Activated CD8-positive, alpha-beta memory T cell treated with anti-CD3 and anti-CD28 coated beads for 24 hours (primary cell): Measurements from ENCODE around the gene DLGAP1.

Experiments
- DNase-seq: peaks from one replicate; pipeline ENCODE4 v3.0.0-alpha.2; 2020

The DLGAP1 gene

DNA sequence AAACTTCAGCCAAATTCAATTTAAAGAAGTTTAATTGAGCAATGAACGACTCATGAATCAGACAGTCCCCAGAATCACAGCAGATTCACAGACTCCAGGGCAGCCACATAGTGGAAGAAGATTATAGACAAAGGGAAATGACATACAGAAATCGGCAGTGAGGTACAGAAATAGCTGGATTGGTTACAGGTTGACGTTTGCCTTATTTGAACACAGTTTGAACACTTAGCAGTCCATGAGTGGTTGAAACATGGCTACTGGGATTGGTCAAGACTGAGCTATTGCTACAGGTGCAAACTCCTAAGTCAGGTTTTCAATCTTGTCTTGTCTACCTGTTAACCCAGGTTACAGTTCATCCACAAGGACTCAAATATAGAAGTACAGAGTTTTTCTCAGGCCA, 169.6 kb downstream of the DLGAP1 start:
- no peak for DNase-seq

DNA sequence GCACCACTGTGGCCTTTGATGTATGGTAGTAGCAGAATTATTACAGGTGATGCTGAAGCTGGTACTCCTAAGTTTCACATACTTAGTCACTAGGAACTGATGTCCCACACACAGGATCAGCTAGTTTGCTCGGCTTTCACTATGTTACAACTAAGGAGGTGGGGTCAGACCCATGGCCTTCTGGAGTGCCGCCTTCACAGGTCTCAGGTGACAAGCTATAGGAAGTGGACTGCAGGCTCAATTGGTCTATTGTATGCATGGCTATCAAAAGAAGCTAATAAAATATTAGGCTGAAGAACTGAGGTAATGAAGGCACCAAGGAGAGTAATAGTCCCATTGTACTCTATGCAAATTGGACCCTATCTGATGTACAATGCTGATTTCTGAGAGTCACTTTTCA, 170.6 kb downstream of the DLGAP1 start:
- DNase-seq: no peak

GRCh38 chr18:4283746-4284291, 171.3 kb downstream of the DLGAP1 start:
- no peak for DNase-seq

- no peak for DNase-seq
Observed at GRCh38 chr18:4282954-4283353, 172.2 kb downstream of the DLGAP1 start.

GRCh38 chr18:4276953-4277585, 178.0 kb downstream of the DLGAP1 start:
- no peak for DNase-seq

DNA sequence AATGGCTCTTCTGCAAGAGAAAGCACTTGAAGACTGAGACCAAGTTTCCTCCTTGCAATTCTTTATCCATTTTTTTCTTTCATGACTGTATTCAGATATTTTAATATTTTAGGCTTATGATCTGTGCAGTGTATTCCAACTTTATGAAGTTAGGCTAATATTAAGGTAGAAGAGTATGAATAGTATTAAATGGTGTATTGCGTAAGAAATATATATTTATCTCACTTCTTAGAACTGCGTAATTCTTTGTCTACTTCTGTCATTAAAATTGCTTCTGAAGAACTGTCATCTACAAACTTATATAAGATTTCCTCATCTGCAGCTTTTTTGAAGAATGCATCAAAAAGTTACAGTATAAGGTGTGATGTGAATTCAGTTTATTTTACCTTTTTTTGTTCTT, 183.2 kb downstream of the DLGAP1 start:
- no peak for DNase-seq

- DNase-seq: no peak
Observed at GRCh38 chr18:4270988-4271387, 184.1 kb downstream of the DLGAP1 start.

DNA sequence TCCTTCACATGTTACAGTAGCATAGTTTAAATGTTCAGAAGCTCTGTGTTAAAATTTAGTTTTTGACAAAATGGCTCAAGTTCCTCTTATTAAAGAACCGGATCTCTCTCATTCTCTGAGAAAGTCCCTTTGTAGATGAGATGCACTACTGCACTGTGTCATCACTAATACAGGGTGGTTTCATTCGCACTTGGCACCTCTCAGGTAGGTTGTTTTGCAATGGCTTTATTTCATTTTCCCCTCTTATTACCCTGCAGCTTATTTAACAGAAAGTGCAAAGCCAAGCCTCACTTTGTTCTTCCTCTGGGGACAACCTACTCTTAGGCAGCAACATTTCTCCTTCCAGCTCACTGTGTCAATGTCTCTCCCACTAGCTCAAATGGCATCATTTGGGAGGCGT, 185.1 kb downstream of the DLGAP1 start:
- DNase-seq: no peak

- DNase-seq: no peak
Observed at GRCh38 chr18:4267641-4268040, 187.5 kb downstream of the DLGAP1 start.

GRCh38 chr18:4264347-4264791, 190.7 kb downstream of the DLGAP1 start:
- no peak for DNase-seq

GRCh38 chr18:4260107-4260506, 195.0 kb downstream of the DLGAP1 start:
- no peak for DNase-seq

DNA sequence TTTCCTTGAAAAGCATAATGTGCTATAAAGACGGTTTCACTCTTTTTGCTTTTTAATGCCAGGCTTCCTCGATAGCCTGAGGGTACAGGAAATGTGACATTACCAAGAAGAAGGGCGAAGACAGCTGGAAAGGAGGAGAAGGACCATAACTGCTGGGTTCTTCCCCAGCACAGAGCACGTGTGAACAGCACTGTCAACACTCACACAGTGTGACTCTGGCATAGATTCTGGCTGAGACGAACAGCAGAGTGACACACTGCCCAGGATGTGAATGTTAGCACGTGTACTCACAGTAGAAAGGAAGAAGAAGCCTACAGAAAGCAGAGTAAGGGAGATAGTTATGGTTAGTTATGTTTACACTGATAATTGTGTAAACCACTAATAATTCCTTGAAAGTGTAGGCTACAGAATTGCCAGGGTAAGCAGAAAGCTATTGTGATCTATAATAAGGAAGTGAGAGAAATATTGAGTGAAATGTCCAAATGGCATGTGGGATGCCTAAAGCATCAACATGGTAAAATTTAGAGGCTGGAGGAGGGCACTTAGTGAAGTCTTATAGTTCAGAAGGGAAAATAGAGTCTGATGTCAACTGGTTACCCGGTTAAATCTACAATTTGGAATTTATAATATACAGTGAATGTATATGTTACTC, 198.2 kb downstream of the DLGAP1 start:
- no peak for DNase-seq

DNA sequence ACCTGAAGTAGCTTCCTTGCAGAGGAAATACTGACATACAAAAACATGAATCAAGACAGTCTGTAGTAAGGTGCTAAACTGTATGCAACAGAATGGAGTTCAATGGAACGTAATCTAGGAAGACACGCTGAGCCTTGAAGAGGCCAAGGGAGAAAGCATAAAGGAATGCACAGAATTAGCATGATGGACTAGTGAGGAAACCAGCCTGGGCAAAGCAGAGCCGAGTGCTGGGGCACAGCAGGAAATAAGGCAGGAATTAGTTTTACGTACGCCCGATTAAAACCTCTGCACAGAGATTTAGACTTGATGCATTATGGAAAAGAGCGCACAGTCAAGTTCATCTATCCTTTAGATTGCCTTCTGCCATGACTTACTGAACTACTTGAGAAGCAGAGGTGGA, 200.3 kb downstream of the DLGAP1 start:
- no peak for DNase-seq

DNA sequence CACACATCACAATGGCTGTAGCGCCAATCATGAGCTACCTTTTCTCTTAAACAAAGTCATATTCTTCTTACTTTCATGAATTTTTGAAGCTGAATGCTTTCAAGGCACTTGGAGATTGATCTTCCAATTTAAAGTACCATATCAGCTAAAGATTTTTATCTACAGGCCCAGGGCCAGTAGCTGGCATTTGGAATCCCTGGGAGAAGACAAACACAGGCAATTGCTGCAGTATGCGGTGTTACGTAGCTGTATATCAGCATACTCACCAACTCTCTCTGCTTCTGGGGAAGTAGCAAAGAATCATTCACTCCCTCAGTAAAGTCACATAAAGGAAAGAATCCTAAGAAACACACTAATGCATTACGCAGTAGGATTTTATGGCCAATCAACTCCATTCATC, 202.3 kb downstream of the DLGAP1 start:
- no peak for DNase-seq

- no peak for DNase-seq
Observed at GRCh38 chr18:4251873-4252272, 203.2 kb downstream of the DLGAP1 start.

- no peak for DNase-seq
Observed at GRCh38 chr18:4251206-4251605, 203.9 kb downstream of the DLGAP1 start.

DNA sequence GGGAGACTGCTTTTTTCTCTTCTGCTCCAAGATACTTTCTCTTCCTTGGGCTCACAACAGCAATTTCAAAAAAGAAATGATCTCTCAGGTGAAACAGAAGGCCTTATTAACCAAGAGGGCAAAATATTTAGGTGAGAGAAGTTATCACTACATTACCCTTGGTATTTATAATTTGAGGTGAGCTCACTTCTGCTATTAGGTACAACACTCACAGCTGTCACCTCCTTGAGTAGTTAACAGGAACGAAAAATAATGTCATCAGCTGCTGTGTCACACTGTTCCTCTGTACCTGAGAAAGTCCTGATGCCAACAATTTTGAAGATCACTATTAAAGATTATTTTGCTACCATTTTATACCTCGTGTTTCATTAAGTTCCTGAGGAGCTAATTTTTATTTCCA, 205.0 kb downstream of the DLGAP1 start:
- DNase-seq: no peak

DNA sequence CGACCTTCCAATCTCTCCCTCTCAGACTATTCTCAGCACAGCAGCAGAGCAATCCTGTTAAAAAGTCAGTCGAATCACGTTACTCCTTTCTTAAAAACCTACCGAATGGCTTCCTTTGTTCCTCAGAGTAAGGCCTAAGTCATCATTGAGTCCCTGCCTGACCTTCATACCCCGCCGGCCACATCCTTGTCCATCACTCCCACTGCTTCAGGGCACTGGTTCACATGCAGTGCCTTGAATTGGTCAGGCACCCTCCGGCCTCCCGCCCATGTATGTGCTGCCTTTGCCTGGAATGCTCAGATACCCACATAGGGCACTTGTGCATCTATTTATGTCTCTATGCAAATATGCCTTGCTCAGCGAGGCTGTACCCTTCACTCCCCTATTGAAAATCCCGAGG, 206.4 kb downstream of the DLGAP1 start:
- no peak for DNase-seq

- no peak for DNase-seq
Observed at GRCh38 chr18:4246374-4246773, 208.7 kb downstream of the DLGAP1 start.

DNA sequence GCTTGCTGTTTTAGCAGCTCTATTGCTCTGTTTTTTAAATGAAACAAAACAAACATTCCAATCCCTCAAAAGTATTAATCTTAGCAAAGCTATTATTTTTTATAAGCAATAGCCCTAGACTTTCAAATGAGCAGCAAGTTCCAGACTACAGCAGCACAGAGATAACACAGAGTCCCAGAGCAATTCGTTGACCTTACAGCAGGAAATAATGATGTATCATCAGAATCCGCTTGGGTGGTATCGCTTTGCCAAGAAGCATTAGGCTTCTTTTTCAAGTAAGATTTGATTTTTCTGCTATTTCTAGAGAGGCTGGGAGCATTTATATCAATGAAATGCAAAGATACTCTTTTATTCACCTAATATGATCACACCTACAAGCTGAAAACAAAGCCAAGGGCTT, 209.7 kb downstream of the DLGAP1 start:
- DNase-seq: no peak

DNA sequence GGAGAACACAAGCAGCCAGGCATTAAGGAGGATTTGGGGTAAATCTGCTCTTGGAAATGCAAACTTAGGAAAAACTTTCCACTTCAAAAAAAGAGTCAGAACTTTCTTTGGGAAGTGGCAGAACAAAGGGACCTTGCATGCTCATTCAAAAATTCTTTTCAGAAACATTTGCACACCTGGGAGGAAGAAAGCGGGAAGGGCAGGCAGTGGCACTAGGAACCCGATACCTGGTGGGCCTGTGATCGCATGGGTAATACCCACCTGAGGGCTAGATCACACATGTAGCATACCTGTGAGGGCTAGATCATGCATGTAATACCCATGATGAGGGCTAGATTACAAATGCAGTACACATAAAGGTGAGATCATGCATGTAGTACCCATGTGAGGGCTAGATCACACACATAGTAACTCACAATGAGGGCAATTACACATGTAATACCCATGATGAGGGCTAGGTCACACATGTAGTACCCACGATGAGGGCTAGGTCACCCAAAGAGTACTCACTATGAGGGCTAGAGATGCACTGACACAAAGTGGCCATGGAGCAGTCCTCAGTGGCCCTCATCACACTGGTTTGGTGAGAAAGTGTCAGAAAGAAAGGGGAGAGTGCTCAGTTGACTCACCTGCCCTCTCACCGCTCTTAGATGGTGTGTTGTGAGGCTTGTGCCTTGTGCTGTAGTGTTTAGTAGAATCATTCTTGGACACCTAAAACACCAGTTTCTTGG, 212.5 kb downstream of the DLGAP1 start:
- no peak for DNase-seq

DNA sequence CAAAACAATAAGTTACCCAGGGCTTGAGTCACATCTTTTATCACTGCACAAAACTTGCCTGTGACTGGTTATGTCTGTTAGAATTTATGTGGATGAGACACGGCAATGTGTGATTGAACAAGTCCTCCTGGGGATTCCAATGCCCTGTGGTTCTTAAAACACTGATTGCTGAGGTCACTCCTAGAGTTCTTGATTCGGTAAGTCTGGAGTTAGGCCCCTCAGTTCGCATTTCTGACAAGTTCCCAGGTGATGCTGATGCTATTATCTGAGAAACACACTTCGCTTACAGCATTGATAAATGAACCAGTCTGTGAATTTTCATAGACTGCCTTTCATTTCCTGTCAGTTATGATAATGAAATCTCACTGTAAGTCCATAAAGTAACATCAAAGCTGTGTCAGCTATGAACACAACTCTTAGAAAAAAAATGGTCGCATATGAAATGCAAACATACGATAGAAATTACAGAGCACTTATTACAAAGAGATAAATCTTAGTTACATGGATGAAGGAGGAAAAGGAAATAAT, 214.0 kb downstream of the DLGAP1 start:
- DNase-seq: no peak

DNA sequence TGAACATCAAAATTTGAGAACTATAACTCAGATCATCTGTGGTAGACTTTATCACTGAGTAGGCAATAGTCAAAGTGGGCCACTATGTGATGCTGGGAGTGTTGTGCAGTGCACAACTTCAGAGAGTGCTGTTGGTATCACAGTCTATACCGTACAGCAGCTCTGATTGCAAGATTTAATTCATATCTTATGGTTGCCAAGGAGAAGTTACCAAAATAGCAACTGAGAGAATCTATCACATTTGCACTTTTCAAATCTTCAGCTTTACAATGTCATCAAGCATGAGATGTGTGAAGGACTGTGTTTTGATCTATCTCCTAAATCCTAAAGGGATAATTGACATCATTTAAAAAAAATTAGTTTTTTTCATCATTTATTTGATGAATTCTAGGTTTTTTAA, 216.1 kb downstream of the DLGAP1 start:
- DNase-seq: no peak

GRCh38 chr18:4237664-4238041, 217.5 kb downstream of the DLGAP1 start:
- DNase-seq: no peak
